ENCODE measurements around the gene TMCO4. TPM values are rescaled to one million over a fixed set of nuclear protein-coding genes. Genes with fewer than 3 reads are reported as not detected.

TMCO4 gene
- total and polyA plus RNA-seq, 2 of the 8 experiments (the other 6 are each of a cell fraction or from before 2014, with no cell fraction given) = 3.0 to 3.1 TPM

GRCh38 chr1:19657511-19657910 lies 142.2 kb downstream of the TMCO4 start (continued):
- TF ChIP-seq CHD7 (IDR thresholded peaks at IDR 0.05; ENCODE audit: insufficient replicate concordance, low read length) = no peak
- TF ChIP-seq USF2 (IDR thresholded peaks at IDR 0.05; ENCODE audit: low read length) = no peak
- TF ChIP-seq SIX5 (IDR thresholded peaks at IDR 0.05; ENCODE audit: low read depth, low read length) = no peak
- no peak for TF ChIP-seq GABPA (IDR thresholded peaks at IDR 0.05; ENCODE audit: borderline replicate concordance, insufficient read depth, low read length)
- no peak for TF ChIP-seq TAF1 (IDR thresholded peaks at IDR 0.05; ENCODE audit: low read depth, low read length)
- no peak for TF ChIP-seq ZNF274 (IDR thresholded peaks at IDR 0.05; ENCODE audit: borderline replicate concordance, extremely low read depth, low read length)
- TF ChIP-seq GTF2F1 (IDR thresholded peaks at IDR 0.05; ENCODE audit: borderline replicate concordance, low read depth, low read length) = no peak
- TF ChIP-seq CHD2 (IDR thresholded peaks at IDR 0.05; ENCODE audit: low read length) = no peak
- TF ChIP-seq SP1 (IDR thresholded peaks at IDR 0.05; ENCODE audit: low read depth, low read length) = no peak
- no peak for TF ChIP-seq CTBP2 (IDR thresholded peaks at IDR 0.05; ENCODE audit: borderline replicate concordance, insufficient read depth, insufficient read length, low read length)

Data from H1 (cell line).